Effector memory CD8-positive, alpha-beta T cell (primary cell): ENCODE results near the gene ZNF420.
"Not testable (repeated sequence)": the region's sequence is repeated elsewhere in the genome, so short reads cannot be mapped to it uniquely, and the experiment has no call there.

Experiments
- ATAC-seq: fragments of 150-1000 bp; cut with Tn5 transposase; replicated peaks from 2 replicates; pipeline ENCODE4 v1.10.0; 2021; ENCODE audit warnings: mild to moderate bottlenecking, moderate library complexity
- DNase-seq, 3 experiments: peaks; one replicate each; pipeline ENCODE4 v3.0.0; 2021
- H3K27ac Mint-ChIP-seq, 2 donors: one replicate each; pipeline ENCODE4 v1.8.0; 2022; ENCODE audit warnings: mild to moderate bottlenecking in 2 of 2, mixed read lengths in 2 of 2, moderate library complexity in 2 of 2
- H3K27me3 Mint-ChIP-seq, 2 donors: one replicate each; pipeline ENCODE4 v1.8.0; 2022; ENCODE audit warnings: mixed read lengths in 2 of 2
- H3K36me3 Mint-ChIP-seq: one replicate; pipeline ENCODE4 v1.8.0; 2022; ENCODE audit warnings: mild to moderate bottlenecking, moderate library complexity, mixed read lengths; ENCODE audit not compliant: insufficient read depth
- H3K4me1 Mint-ChIP-seq, 2 donors: one replicate each; pipeline ENCODE4 v1.8.0; 2022; ENCODE audit warnings: low read depth in 2 of 2, mixed read lengths in 2 of 2
- H3K4me3 Mint-ChIP-seq, 2 donors: one replicate each; pipeline ENCODE4 v1.8.0; 2022; ENCODE audit warnings: mild to moderate bottlenecking in 2 of 2, mixed read lengths in 2 of 2, moderate library complexity in 2 of 2
- H3K9me3 Mint-ChIP-seq, 2 donors: one replicate each; pipeline ENCODE4 v1.8.0; 2022; ENCODE audit warnings: mixed read lengths in 2 of 2
- total RNA-seq, 9 experiments: gene quantifications; one replicate each; lab custom pipeline; 2026; lab: John Stamatoyannopoulos, UW

ZNF420 gene
- total RNA-seq = 8.1 to 46.3 (median 23.4) reads per million in 9 experiments

GRCh38 chr19:37077934-37078716, at the start of gene ZNF420:
TSS of gene ZNF420 (plus strand) at chr19:37078433. CDS start at chr19:37089119, 10,686 bp downstream.
- peak within 1 kb of the TSS; percentile 88 to 96 for H3K4me3 Mint-ChIP-seq
- peaks cover 23 to 42% of the 10 kb centered on the region in 2 donors for H3K4me1 Mint-ChIP-seq
- peaks cover 6% of the 10 kb centered on the region for H3K36me3 Mint-ChIP-seq
- H3K27me3 Mint-ChIP-seq = no peaks in the 10 kb centered on the region
- DNase-seq (peak; percentile 84 to 87 (median 87)), ATAC-seq (peak; percentile 90)
- peak within 1 kb of the TSS; percentile 87 to 96 for H3K27ac Mint-ChIP-seq
- peaks cover 2 to 13% of the 10 kb centered on the region in 2 donors for H3K9me3 Mint-ChIP-seq

GRCh38 chr19:37045140-37045539, 33.1 kb upstream of the ZNF420 start:
- Mint-ChIP-seq H3K4me3 (no peak overlapping the region), H3K9me3 (peaks cover 5 to 12% of the 10 kb centered on the region in 2 donors), H3K4me1 (no peaks in the 10 kb centered on the region), H3K27me3 (no peaks in the 10 kb centered on the region), H3K36me3 (no peaks in the 10 kb centered on the region), H3K27ac (no peak overlapping the region)
- no peak for DNase-seq
- no peak for ATAC-seq

GRCh38 chr19:37055330-37055729, 22.9 kb upstream of the ZNF420 start:
- Mint-ChIP-seq H3K36me3 (peaks cover 5% of the 10 kb centered on the region), H3K4me1 (no peaks in the 10 kb centered on the region), H3K27me3 (no peaks in the 10 kb centered on the region), H3K9me3 (peaks cover 17 to 39% of the 10 kb centered on the region in 2 donors), H3K27ac (no peak overlapping the region), H3K4me3 (no peak overlapping the region)
- no peak for DNase-seq
- no peak for ATAC-seq

GRCh38 chr19:37056776-37057175, 21.5 kb upstream of the ZNF420 start:
- peaks cover 5% of the 10 kb centered on the region for H3K36me3 Mint-ChIP-seq

GRCh38 chr19:37059142-37059541, 19.1 kb upstream of the ZNF420 start:
- H3K36me3 Mint-ChIP-seq = peaks cover 5% of the 10 kb centered on the region
- no peak overlapping the region for H3K4me3 Mint-ChIP-seq
- ATAC-seq = no peak
- peaks cover 14 to 55% of the 10 kb centered on the region in 2 donors for H3K9me3 Mint-ChIP-seq
- H3K27me3 Mint-ChIP-seq = no peaks in the 10 kb centered on the region
- no peak for DNase-seq
- H3K4me1 Mint-ChIP-seq = no peaks in the 10 kb centered on the region
- H3K27ac Mint-ChIP-seq = no peak overlapping the region

More at GRCh38 chr19:37056776-37057175, 21.5 kb upstream of the ZNF420 start:
- H3K27ac Mint-ChIP-seq = no peak overlapping the region
- DNase-seq (no peak), ATAC-seq (no peak)
- no peak overlapping the region for H3K4me3 Mint-ChIP-seq
- no peaks in the 10 kb centered on the region for H3K27me3 Mint-ChIP-seq
- H3K4me1 Mint-ChIP-seq = no peaks in the 10 kb centered on the region
- H3K9me3 Mint-ChIP-seq = peaks cover 14 to 45% of the 10 kb centered on the region in 2 donors

- not testable (repeated sequence) for DNase-seq, H3K4me1 Mint-ChIP-seq, H3K36me3 Mint-ChIP-seq, H3K4me3 Mint-ChIP-seq, H3K27ac Mint-ChIP-seq, ATAC-seq, H3K27me3 Mint-ChIP-seq
- peaks cover 7 to 48% of the 10 kb centered on the region in 2 donors for H3K9me3 Mint-ChIP-seq
Measured at GRCh38 chr19:37064886-37065285, 13.3 kb upstream of the ZNF420 start.

- DNase-seq = no peak
- Mint-ChIP-seq H3K36me3 (peaks cover 2% of the 10 kb centered on the region), H3K9me3 (no peaks in the 10 kb centered on the region), H3K4me1 (peaks cover 17 to 18% of the 10 kb centered on the region in 2 donors), H3K4me3 (no peak overlapping the region), H3K27ac (no peak overlapping the region), H3K27me3 (no peaks in the 10 kb centered on the region)
- no peak for ATAC-seq
Measured at GRCh38 chr19:37074111-37074510, 4.1 kb upstream of the ZNF420 start.

GRCh38 chr19:37074819-37075362, 3.3 kb upstream of the ZNF420 start:
- Mint-ChIP-seq H3K9me3 (no peaks in the 10 kb centered on the region), H3K4me3 (no peak overlapping the region), H3K27me3 (no peaks in the 10 kb centered on the region), H3K4me1 (peaks cover 23 to 25% of the 10 kb centered on the region in 2 donors), H3K36me3 (peaks cover 2% of the 10 kb centered on the region), H3K27ac (no peak overlapping the region)
- no peak for ATAC-seq
- DNase-seq = no peak

- H3K4me1 Mint-ChIP-seq = peaks cover 23 to 38% of the 10 kb centered on the region in 2 donors
- DNase-seq, H3K4me3 Mint-ChIP-seq, ATAC-seq, H3K27me3 Mint-ChIP-seq, H3K36me3 Mint-ChIP-seq, H3K9me3 Mint-ChIP-seq: not testable (repeated sequence)
- peak overlapping the region in 1 of 2 donors; percentile 96 for H3K27ac Mint-ChIP-seq
Measured at GRCh38 chr19:37076524-37076923, 1.7 kb upstream of the ZNF420 start.

- Mint-ChIP-seq H3K36me3 (peaks cover 2% of the 10 kb centered on the region), H3K4me1 (peaks cover 23 to 41% of the 10 kb centered on the region in 2 donors), H3K9me3 (peaks cover 2 to 10% of the 10 kb centered on the region in 2 donors), H3K4me3 (peak overlapping the region; percentile 88 to 96), H3K27me3 (no peaks in the 10 kb centered on the region), H3K27ac (peak overlapping the region; percentile 87 to 96)
- DNase-seq (no peak), ATAC-seq (no peak)
Measured at GRCh38 chr19:37077501-37077933, 716 bp upstream of the ZNF420 start.

GRCh38 chr19:37078717-37079032, 442 bp downstream of the ZNF420 start:
- Mint-ChIP-seq H3K4me1 (peaks cover 23 to 42% of the 10 kb centered on the region in 2 donors), H3K4me3 (peak overlapping the region; percentile 88 to 96), H3K27me3 (no peaks in the 10 kb centered on the region), H3K9me3 (peaks cover 2 to 13% of the 10 kb centered on the region in 2 donors), H3K27ac (peak overlapping the region; percentile 87 to 96), H3K36me3 (peaks cover 8% of the 10 kb centered on the region)
- DNase-seq (no peak), ATAC-seq (no peak)

- H3K4me1 Mint-ChIP-seq = peaks cover 23 to 42% of the 10 kb centered on the region in 2 donors
- DNase-seq = no peak
- peak overlapping the region; percentile 87 to 96 for H3K27ac Mint-ChIP-seq
- peaks cover 8% of the 10 kb centered on the region for H3K36me3 Mint-ChIP-seq
- peak overlapping the region; percentile 88 to 96 for H3K4me3 Mint-ChIP-seq
- H3K27me3 Mint-ChIP-seq = no peaks in the 10 kb centered on the region
- no peak for ATAC-seq
- H3K9me3 Mint-ChIP-seq = peaks cover 2 to 13% of the 10 kb centered on the region in 2 donors
Measured at GRCh38 chr19:37079238-37079637, 1.0 kb downstream of the ZNF420 start.

- H3K36me3 Mint-ChIP-seq = peaks cover 12% of the 10 kb centered on the region
- DNase-seq (no peak), ATAC-seq (no peak)
- no peak overlapping the region for H3K4me3 Mint-ChIP-seq
- H3K27ac Mint-ChIP-seq = no peak overlapping the region
- H3K9me3 Mint-ChIP-seq = peaks cover 2 to 23% of the 10 kb centered on the region in 2 donors
- peaks cover 23 to 45% of the 10 kb centered on the region in 2 donors for H3K4me1 Mint-ChIP-seq
- no peaks in the 10 kb centered on the region for H3K27me3 Mint-ChIP-seq
Measured at GRCh38 chr19:37082307-37082706, 4.1 kb downstream of the ZNF420 start.

- Mint-ChIP-seq H3K4me3 (no peak overlapping the region), H3K27me3 (no peaks in the 10 kb centered on the region), H3K9me3 (peaks cover 2 to 24% of the 10 kb centered on the region in 2 donors), H3K36me3 (peaks cover 40% of the 10 kb centered on the region), H3K27ac (no peak overlapping the region), H3K4me1 (peaks cover 0 to 12% of the 10 kb centered on the region in 2 donors)
- ATAC-seq (no peak), DNase-seq (no peak)
Measured at GRCh38 chr19:37087110-37087509, 8.9 kb downstream of the ZNF420 start.
